GM10266 (cell line): ENCODE results near the gene CARD10.

ENCODE experiments used
- DNase-seq: peaks from one replicate; pipeline ENCODE4 v3.0.0; 2012; ENCODE audit errors: extremely low spot score
- TF ChIP-seq, protein P1 (sequence below): IDR thresholded peaks from 2 replicates; pipeline ENCODE4 v1.5.1; 2012; ENCODE audit warnings: mild to moderate bottlenecking, low read depth; ENCODE audit not compliant: control insufficient read depth, insufficient read depth; ENCODE audit errors: missing control alignments

CARD10 gene

DNA sequence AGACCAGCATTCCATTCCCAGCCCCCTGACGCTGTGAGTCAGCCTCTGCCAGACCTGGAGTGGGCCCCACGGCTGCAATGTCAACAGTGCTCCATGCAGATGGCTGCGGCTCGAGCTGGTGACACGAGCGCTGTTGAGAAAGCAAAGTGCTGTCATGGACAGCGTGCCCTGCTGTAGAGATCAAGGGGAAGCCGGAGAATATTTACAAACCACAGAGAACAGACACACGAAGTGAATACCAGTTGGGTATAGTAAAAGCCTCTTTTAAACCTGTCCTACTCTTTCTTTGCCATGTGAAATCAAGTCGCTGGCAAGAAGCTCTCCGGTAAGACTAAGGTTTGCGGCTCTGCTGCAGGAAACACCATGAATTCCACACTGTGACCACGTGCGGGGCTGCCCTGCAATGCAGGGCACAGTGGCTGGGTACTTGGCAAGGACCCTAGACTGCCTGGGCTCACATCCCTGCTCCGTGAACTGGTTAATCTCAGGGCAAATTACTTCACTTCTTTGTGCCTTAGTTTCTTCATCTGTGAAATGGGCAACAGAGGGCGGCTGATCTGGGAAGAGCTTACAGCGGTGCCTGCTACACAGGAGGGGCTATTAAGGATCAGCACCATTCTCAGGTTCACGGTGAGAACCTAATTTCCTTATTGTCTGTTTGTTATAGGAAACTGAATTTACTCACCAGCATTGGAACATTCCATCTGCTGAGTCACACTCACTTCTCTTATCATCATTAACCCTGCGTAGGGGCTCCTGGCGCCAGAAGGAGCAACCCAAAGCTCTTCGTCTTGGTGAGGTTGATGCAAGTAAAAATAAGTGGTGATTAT is 64.1 kb downstream of the CARD10 start:
- no peak for DNase-seq
- TF ChIP-seq, protein P1, sequence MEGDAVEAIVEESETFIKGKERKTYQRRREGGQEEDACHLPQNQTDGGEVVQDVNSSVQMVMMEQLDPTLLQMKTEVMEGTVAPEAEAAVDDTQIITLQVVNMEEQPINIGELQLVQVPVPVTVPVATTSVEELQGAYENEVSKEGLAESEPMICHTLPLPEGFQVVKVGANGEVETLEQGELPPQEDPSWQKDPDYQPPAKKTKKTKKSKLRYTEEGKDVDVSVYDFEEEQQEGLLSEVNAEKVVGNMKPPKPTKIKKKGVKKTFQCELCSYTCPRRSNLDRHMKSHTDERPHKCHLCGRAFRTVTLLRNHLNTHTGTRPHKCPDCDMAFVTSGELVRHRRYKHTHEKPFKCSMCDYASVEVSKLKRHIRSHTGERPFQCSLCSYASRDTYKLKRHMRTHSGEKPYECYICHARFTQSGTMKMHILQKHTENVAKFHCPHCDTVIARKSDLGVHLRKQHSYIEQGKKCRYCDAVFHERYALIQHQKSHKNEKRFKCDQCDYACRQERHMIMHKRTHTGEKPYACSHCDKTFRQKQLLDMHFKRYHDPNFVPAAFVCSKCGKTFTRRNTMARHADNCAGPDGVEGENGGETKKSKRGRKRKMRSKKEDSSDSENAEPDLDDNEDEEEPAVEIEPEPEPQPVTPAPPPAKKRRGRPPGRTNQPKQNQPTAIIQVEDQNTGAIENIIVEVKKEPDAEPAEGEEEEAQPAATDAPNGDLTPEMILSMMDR: no peak

DNA sequence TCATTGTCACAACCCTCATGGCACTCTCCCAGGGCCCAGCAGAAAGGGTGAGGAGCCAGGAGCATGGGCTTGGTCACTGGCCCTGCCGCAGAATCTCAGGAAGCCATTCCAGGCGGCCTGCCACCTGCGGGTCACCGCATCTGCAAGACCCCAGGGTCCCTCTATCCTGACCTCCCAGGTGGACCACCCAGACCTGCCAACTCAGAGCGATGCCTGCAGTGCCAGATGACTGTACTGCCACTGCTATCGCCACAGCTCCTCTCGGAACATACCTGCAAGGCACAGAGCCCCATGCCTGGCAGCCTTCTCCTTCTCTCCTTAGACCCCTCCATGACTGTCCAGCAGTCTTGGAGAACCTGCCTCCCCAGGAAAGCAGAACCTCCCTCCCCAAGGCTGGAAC is 65.5 kb downstream of the CARD10 start:
- no peak for DNase-seq
- TF ChIP-seq, protein P1: no peak

DNA sequence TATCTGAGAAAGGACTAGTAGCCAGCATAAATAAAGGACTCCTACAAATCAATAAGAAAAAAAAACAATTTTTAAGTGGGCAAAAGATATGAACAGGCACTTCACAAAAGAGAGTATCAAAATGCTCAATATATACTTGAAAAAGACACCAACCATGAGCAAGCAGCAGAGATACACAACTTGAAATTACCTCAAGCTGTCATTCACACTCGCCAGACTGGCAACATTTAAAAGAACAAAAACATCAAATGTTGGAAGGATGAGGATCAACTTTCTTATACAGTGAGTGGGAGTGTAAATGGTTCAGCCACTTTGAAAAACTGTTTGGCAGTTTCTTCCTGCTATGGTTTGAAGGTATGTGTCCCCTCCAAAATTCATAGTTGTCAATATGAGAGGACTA is 68.0 kb downstream of the CARD10 start:
- no peak for DNase-seq
- TF ChIP-seq, protein P1: no peak

DNA sequence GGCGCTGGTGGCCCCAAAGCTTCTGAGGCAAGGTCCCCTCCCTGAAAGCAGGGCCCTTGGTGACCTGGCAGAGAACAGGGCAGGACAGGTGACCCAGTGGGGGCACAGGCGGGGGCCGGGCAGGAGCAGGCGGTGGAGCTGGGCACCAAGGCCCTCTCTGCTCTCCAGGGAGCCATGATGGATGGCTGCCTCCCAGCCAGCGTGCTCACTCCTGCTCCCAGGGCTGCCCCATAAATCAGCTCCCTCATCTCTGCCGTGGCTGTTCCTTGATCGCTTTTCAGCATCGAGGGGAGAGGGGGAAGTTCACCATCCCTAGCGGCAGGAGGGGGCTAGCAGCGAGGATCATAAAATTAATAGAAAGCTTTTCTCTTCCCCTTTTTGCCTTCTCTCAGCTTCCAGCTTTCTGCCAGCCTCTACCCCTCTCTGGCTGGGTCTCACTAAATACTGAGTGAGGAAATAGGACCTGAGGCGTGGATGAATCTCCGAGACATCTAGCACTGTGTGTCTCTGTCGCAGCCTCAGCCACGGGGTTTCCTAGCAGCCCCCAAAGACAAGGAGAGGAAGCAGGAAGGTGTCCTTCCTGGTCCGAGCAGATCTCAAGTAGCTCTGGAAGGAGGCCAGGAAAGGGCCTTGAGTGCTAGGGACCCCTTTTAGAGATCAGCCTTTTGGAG is 69.7 kb downstream of the CARD10 start:
- TF ChIP-seq, protein P1: no peak
- no peak for DNase-seq

DNA sequence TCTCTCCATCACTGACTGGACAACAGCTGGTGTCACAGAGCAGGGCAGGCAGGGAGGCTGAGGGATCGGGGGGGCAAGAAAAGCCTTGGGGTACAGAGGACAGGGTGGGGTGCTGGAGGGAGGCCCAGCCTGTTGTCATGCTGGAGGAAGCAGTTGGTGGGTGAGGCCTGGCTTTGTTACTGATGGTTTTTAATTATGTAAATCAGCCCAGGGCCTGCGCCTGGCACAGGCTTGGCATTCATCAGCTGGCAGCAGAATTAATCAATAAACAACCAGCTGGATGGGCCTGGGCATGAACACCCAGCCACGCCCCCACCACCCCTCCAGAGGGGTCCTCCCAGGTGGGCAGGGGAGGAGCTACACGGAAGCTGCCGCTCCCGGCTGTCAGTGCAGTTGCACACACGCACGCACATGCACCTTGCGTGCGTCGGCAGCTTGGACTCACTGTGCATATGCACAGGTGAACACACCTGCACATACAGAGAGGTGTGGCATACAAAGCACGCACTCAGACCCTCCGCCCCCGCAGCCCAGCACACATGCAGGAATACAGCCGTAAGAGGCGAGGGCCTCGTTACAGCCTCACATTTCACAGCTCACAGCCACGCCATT is 70.6 kb downstream of the CARD10 start:
- TF ChIP-seq, protein P1: no peak
- DNase-seq: no peak

DNA sequence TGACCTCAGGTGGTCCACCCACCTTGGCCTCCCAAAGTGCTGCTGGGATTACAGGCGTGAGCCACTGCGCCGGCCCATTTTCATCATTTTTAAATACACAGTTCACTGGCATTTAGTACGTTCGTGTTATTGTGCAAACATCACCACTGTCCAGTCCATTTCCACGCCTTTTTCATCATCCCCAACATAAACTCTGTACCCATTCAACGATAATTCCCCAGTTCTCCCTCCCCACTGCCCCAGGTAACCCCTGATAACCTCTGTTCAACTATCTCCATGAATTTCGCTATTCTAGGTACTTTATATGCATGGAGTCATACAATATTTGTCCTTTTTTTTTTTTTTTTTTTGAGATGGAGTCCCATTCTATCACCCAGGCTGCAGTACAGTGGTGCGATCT is 73.7 kb downstream of the CARD10 start:
- TF ChIP-seq, protein P1: no peak
- no peak for DNase-seq
